ENCODE data around the gene MRPL17.

DNA sequence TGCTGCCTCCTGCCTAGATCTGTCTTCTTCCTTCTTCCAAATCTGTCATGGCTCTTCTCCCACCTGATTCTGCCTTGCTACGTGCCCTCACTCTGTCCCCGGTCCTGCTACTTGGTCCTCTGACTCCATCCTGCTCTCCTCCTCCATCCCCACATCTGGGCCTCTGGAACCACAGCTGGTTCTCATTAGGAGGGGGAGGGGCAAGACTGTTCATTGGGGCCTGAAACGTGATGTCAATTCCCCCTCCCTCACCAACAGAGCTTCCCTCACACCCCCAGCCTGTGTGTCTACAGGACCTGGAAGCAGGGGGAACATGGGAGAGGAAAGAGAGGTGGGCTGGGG is 36.6 kb downstream of the MRPL17 start:
- no peak for TF ChIP-seq CTCF (IDR thresholded peaks at IDR 0.05)
- TF ChIP-seq POLR2A (IDR thresholded peaks at IDR 0.05) = no peak

Measured in testis (tissue), 2 donors.